Thoracic aorta (tissue), 2 donors: ENCODE data around the gene SENP1. TPM values are rescaled to one million over a fixed set of nuclear protein-coding genes. Genes with fewer than 3 reads are reported as not detected.

Experiments
- ATAC-seq: fragments of 150-250 bp; one replicate; pipeline ENCODE4 v1.8.0; 2017; ENCODE audit warnings: low read depth; ENCODE audit not compliant: insufficient number of reproducible peaks, low FRiP score
- DNase-seq: peaks from one replicate; pipeline ENCODE4 v3.0.0-alpha.2; 2020; ENCODE audit warnings: low spot score
- H3K27ac ChIP-seq, 2 donors: fragments of 200-600 bp; sonication (generic); 1 replicate in 1 of 2; 2 replicates in 1 of 2; pipeline ENCODE4 v1.5.1; 2016; ENCODE audit warnings: mild to moderate bottlenecking in 2 of 2, moderate library complexity in 2 of 2
- H3K27me3 ChIP-seq: fragments of 200-600 bp; sonication (generic); replicated peaks from 2 replicates; pipeline ENCODE4 v1.6.0; 2016; ENCODE audit warnings: mild to moderate bottlenecking; ENCODE audit not compliant: insufficient read depth
- H3K36me3 ChIP-seq: fragments of 200-600 bp; sonication (generic); one replicate; pipeline ENCODE4 v1.5.1; 2016
- H3K4me1 ChIP-seq, 2 donors: fragments of 200-600 bp; sonication (generic); 1 replicate in 1 of 2; 2 replicates in 1 of 2; pipeline versions ENCODE4 v1.5.1 to v1.6.0; 2016; ENCODE audit warnings: low read depth in 2 of 2, mild to moderate bottlenecking in 1 of 2; ENCODE audit not compliant: control insufficient read depth in 1 of 2
- H3K4me3 ChIP-seq: fragments of 200-600 bp; sonication (generic); 2 replicates; pipeline ENCODE4 v1.5.1; 2016; ENCODE audit warnings: mild to moderate bottlenecking
- H3K9me3 ChIP-seq: fragments of 200-600 bp; sonication (generic); 2 replicates; pipeline ENCODE4 v1.5.1; 2016
- total RNA-seq, 2 donors: library from RNA; depleted of rRNA; stranded (reverse); fragments of >200 nt; gene quantifications; one replicate each; pipeline versions ENCODE4 v1.1.0 to v1.2.3, GENCODE V29; 2016
- TF ChIP-seq, protein P1 (sequence below): fragments of 200-600 bp; sonication (generic); IDR thresholded peaks from one replicate; pipeline ENCODE4 v1.5.1; 2019; ENCODE audit warnings: antibody characterized with exemption

Gene SENP1
- total RNA-seq, 2 donors from 2014 or later = 23.2 to 24.6 TPM

DNA sequence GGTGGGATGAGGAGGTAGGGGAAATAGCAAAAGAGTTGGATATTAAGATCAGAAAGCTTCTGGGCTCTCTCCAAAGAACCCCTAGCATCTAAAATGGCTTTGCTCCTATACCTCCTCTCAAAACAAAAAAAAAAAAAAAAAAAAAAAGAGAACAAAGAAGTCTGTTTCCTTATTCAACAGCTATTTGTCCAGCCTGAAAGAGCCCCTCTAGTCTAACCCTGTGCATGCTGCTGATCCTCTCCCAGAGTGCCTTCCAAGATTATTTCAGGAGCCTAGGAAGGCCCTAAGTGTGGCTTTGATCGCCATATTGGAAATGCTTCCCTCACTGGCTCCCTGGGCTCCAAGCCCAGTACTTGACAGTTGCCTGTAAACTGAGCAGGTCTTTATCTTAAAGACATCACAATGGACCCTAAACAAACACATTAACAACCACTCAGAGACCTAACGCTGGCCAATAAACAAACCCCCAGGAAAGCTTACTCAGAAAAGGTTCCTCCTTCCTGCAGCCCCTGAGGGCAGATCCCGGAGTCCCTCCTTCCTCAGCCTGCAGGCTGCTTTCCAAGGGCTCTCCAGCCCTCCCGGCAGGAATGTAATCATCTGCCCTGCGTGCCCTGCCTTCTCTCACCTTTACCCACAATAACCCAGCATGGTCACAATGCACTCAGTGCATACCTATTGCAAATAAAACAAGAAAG, 84.2 kb downstream of the SENP1 start:
- ATAC-seq = no peak
- TF ChIP-seq, protein P1, sequence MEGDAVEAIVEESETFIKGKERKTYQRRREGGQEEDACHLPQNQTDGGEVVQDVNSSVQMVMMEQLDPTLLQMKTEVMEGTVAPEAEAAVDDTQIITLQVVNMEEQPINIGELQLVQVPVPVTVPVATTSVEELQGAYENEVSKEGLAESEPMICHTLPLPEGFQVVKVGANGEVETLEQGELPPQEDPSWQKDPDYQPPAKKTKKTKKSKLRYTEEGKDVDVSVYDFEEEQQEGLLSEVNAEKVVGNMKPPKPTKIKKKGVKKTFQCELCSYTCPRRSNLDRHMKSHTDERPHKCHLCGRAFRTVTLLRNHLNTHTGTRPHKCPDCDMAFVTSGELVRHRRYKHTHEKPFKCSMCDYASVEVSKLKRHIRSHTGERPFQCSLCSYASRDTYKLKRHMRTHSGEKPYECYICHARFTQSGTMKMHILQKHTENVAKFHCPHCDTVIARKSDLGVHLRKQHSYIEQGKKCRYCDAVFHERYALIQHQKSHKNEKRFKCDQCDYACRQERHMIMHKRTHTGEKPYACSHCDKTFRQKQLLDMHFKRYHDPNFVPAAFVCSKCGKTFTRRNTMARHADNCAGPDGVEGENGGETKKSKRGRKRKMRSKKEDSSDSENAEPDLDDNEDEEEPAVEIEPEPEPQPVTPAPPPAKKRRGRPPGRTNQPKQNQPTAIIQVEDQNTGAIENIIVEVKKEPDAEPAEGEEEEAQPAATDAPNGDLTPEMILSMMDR = no peak
- H3K4me3 ChIP-seq = no peak overlapping the region
- H3K27ac ChIP-seq = no peak overlapping the region
- no peaks in the 10 kb centered on the region for H3K9me3 ChIP-seq
- H3K4me1 ChIP-seq = no peaks in the 10 kb centered on the region
- DNase-seq = no peak
- no peaks in the 10 kb centered on the region for H3K27me3 ChIP-seq
- no peaks in the 10 kb centered on the region for H3K36me3 ChIP-seq

DNA sequence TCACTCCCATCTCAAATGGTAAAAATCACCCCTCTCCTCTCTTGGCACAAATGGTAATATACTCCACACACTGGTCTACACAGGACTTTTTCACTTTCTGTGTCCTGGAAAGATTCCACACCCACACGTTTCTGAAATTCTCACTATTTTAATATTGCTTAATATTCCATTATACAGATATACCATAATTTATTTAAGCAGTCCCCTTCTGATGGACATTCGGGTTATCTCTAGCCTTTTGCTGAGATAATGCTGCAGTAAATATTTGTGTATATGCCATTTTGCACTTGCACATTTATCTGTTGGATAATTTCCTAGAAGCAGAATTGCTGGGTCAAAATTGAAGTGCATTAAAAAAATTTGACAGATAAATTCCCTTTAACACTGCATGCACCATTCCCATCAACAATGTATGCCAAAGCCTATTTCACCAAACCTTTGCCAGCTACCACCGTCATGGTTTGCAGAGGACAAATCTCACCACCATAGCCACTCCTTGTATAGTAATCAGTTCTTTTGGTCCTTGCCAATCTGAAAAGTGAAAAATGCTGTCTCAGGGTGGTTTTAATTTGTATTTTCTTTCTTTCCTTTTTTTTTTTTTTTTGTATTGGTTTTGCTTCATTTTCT, 86.1 kb downstream of the SENP1 start:
- no peak for DNase-seq
- TF ChIP-seq, protein P1 = no peak
- Histone ChIP-seq H3K36me3 (no peaks in the 10 kb centered on the region), H3K9me3 (no peaks in the 10 kb centered on the region), H3K27me3 (no peaks in the 10 kb centered on the region), H3K4me1 (no peaks in the 10 kb centered on the region), H3K4me3 (no peak overlapping the region), H3K27ac (no peak overlapping the region)
- no peak for ATAC-seq

DNA sequence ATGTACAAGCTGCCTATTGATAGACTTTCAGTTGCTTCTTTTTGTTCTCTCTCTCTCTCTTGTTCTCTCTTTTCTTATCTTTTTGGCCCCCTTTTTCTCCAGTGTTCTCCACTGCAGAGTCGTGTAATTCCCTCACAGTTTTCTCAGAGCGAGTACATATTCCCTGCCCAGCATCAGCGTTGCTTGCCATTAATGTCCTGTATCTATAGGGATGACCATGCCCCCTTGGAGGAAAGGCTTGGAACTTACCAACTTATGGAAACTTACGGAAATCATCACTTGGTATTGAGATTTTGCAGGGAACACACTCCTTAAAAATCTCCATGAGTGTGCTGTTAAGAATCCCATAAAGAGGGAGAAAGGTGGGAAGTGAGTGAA, 87.3 kb downstream of the SENP1 start:
- TF ChIP-seq, protein P1 = no peak
- Histone ChIP-seq H3K27me3 (no peaks in the 10 kb centered on the region), H3K9me3 (no peaks in the 10 kb centered on the region), H3K4me3 (no peak overlapping the region), H3K4me1 (no peaks in the 10 kb centered on the region), H3K36me3 (no peaks in the 10 kb centered on the region), H3K27ac (no peak overlapping the region)
- ATAC-seq (no peak), DNase-seq (no peak)

DNA sequence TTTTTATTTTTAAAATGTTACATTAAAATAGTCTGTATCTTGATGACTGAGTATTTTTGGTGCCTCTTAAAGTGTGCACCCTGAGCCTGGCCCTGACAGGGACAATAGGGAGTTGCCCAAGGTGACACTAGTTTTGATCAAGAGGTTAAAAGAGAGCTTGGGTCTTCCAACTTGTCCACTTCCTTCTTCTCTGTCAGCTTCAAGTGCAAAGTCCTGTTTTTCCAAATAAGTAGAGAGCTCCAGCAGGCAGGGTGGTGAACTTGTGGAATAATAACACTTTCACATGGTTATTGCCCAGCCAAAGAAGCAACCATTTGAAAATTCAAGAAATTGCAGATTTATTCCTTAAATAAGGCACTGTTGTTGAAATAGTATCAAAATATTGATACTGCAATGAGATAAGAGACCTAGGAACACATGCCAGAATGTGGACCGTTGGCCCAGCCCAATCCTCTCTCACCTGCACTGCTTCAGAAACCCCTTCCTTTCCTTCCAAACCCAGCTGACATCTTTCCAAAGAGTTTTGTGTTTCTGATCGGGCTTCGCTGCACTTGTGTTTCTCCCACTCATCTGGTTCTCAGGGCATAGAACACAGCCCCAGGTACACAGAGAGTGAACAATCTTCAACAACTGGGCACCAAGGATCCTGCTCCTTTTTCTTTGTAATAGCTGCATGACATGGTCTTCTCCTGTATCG, 87.8 kb downstream of the SENP1 start:
- no peak overlapping the region for H3K4me3 ChIP-seq
- no peaks in the 10 kb centered on the region for H3K36me3 ChIP-seq
- ATAC-seq (no peak), DNase-seq (no peak)
- TF ChIP-seq, protein P1 = no peak
- H3K27ac ChIP-seq = no peak overlapping the region
- H3K4me1 ChIP-seq = no peaks in the 10 kb centered on the region
- H3K27me3 ChIP-seq = no peaks in the 10 kb centered on the region
- no peaks in the 10 kb centered on the region for H3K9me3 ChIP-seq

DNA sequence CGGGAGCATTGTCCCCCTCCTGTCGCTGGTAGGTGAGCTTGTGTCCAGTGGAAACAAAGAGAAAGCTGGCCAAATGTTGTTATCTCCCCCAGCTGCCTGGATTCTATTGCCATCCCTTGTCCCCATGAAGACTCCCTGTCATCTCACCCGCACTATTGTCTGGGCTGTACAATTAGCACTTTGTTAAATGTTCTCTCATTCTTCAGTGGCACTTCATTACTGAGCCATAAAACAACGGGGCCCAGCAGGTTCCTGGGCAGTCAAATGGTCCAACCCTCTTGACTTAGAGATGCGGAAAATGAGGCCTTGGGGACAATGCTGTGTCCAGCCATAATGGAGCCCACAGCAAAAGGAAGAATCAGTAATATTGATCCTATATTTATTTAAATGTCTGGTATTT, 88.4 kb downstream of the SENP1 start:
- Histone ChIP-seq H3K36me3 (no peaks in the 10 kb centered on the region), H3K27ac (no peak overlapping the region), H3K4me1 (no peaks in the 10 kb centered on the region), H3K4me3 (no peak overlapping the region), H3K27me3 (no peaks in the 10 kb centered on the region), H3K9me3 (no peaks in the 10 kb centered on the region)
- no peak for ATAC-seq
- TF ChIP-seq, protein P1 = no peak
- no peak for DNase-seq
